HG03039 (cell line): Measurements from ENCODE around the gene GAS2L2.
"Not testable (repeated sequence)": the region's sequence is repeated elsewhere in the genome, so short reads cannot be mapped to it uniquely, and the experiment has no call there.

Experiments used
- ATAC-seq: cut with Tn5 transposase; IDR thresholded peaks from one replicate; pipeline ENCODE4 v1.9.1; 2021; ENCODE audit warnings: mild to moderate bottlenecking, moderate library complexity; ENCODE audit not compliant: unreplicated experiment

Gene GAS2L2

DNA sequence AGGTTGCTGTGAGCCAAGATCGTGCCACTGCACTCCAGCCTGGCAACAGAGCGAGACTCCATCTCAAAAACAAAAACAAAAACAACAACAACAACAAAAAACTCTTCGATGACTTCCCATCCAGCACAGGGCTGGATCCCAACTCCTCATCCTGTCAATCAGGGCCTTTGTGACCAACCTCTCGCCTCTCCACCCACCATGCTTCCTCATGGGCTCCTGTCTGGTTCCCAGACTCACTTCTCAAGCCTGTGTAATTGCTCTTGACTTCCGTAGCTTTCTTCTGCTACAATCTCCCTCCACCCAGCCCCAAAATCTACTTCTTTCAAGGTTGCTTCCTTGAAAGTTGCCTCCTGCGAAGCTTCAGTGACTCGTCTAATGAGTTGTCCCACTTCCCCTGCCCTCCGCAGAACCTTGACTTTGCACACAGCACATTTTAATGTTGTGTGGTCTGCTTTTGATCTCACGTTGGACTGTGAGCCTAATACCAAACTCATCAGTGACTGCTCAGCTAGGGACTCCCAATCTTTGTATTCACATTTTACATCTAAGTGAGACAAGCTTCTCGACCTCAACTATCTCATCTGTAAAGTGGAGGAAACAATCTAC lies 22.5 kb downstream of the GAS2L2 start:
- ATAC-seq = no peak

DNA sequence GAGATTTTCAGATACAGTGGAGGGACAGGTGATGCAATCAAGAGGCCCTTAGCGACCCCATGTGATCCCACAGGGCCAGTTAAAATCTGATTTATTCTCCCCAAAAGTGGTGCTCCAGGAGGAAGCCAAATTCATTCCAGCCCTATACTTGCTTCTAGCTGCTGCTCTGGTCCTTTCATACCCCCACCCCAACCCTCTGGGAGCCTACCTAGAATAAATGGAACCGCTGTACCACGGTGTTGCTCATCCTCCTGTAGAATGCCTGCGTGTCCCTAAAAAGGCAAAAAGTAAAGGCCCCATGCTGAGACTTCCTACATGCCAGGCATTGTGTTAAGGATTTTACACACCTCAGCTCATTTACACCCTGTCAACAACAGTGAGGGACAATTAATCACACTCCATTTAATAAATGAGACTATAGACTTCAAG lies 23.6 kb downstream of the GAS2L2 start:
- ATAC-seq = no peak

DNA sequence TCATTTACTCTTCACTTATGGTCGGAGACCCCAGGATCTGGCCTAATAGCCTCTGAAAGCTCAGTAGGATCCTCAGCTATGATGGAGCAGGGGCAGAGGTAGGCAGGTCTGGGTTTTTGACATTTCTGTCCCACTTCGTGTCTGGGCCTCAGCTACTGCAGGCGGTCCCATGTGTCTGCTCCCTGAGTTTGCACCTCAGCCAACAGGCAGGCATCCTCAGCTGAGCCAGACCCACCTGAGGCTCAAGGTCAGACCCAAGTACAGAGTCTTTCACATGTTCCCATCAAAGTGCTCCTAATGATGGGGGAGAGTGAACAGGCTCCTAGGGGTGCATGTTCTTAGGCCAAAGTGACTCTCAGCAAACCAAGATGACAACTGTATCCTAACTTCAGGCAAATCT lies 24.5 kb downstream of the GAS2L2 start:
- ATAC-seq = no peak

DNA sequence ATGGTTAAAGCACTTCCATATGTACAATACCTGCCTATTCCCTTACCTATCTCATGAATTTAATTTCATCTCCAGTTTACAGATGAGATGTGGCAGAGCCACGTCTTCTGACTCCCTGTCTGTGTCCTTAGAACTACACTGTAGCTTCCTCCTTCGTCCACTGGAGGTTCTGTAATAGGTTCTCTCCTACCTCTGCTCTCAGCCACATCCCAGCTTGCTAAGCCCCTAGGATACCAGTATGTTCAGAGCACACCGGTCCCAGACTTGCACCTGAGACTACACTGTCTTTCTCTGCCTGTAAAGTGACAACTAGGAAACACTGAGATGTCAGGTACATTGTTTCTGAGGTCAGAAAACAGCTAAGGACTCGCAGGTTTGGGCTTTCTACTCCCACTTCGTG lies 25.4 kb downstream of the GAS2L2 start:
- ATAC-seq = no peak

DNA sequence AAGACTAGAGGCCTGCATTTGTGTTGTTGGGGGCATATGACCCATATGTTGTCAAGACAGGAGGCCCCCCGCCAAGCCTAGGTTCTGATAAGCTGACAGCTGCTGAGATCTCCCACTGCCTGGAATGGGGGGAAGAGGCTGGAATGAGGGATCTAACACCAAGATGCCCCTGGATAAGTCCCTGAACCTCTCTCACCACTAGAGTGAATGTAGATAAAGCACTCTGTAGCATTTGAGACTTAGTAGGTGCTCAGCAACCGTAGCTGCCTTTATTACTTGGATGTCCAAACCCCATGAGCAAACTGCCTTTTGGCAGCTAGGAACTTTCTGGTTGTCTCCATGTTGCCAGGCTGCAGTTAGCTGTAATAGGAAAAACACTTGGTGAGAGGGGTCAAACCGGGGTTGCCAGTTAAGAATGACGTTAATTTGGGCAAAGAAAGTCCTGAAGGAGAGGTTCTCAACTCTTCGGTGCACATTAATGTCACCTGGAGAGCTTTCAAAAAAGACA lies 26.0 kb downstream of the GAS2L2 start:
- ATAC-seq = no peak

DNA sequence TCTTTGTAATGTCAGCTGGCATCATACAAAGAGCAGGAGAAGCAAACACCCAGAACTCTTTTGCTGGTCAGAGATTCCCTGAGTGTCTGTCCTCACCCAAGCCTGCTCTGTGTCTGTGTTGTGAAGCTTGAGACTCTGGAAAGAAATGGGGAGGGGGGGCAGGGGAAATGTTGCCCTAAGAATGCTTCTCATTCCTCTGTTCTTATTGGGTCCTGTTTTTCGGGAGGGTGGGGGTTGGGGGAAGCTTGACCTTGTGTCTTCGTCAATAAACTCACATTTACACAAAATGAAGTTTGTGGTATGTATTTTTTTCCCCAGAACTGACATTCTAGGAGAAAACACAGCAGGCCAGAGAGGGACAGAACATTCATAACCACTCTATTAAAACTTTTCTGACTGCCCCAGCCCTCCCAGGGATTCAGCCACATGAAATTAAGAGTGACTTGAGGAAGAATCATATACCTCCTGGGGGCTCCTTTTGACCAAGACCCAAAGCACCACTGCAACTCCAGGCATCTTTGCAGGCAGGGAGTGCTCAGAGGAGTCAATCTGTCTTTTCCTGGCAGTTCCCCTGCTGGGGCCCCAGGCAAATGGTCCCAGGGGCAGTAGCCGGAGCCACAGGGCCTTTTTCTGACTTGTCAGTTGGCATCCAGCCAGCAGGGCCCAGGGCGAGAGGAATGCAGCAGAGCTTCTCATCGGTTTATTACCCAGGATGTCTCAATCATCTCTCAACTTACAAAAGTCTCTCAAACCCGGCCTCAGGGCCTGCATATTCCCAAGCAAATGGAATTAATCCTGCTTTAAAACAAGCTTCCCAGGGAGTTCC lies 26.7 kb downstream of the GAS2L2 start:
- ATAC-seq = no peak

DNA sequence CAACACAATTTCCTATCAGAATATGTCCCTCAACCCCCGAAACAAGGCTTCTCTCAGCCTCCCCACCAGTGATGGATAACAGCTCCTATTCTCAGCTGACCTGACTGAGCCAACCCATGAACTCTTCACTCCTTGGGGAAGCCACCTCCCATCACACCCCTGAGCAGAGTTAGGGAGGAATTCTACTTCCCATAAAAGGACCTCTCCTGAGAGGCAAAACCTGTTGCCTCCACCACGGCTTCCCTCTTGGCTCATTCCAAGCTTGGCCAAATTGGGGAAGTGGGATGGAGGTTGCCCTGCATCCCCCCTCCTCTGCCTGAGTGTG lies 27.3 kb downstream of the GAS2L2 start:
- no peak for ATAC-seq

DNA sequence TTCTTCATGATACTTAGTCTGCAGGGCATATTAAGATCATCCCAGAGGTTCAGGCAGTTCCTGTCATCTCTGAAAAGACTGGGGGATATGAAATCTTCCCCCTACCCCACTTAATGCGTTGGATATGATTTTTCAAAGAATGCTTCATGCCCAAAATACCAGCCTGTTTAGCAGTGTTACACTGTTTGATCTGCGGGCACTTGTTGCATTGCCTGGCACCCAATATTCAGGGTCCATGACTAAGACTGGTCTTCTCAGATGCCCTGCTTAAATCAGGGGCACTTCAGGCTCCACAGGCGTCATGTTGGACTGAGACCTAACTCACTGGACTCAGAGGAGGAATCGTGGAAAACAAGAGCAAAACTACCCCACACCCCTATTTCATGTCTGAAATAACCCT lies 28.0 kb downstream of the GAS2L2 start:
- no peak for ATAC-seq

DNA sequence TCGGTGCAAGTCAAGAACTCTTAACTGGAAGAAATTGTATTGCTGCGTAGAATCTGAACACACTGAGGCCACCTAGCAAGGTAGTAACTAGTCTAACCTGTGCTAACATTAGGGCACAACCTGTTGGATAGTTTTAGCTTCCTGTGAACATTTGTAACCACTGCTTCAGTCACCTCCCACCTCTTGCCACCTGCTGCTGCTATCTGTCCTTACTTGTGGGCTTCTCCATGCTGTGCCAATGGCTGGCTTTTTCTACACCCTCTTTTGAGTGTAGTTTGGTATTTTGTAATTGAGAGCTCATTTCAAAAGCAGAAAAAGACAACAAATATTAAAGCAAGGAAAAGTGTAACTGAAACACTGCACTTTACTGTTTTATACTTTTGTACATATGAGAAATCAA lies 29.3 kb downstream of the GAS2L2 start:
- no peak for ATAC-seq

DNA sequence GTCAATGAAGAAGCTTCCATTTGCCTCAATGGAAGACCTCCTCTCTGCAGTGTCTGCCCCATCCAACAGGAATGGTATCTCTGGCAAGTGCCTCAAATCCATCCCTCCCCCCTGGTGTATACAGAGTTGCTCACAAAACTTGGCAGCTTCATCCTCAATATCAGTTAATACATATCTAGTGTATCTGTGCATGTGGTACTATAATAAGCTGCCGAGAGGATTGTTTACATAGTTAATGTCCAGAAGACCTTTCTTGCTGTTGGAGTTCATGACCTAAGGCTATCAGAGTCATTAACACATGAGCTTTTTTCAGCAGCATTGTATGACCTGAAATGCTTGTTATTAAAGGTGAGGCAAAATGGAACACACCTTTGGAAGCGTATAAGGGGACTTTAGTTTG lies 35.6 kb downstream of the GAS2L2 start:
- ATAC-seq = no peak

DNA sequence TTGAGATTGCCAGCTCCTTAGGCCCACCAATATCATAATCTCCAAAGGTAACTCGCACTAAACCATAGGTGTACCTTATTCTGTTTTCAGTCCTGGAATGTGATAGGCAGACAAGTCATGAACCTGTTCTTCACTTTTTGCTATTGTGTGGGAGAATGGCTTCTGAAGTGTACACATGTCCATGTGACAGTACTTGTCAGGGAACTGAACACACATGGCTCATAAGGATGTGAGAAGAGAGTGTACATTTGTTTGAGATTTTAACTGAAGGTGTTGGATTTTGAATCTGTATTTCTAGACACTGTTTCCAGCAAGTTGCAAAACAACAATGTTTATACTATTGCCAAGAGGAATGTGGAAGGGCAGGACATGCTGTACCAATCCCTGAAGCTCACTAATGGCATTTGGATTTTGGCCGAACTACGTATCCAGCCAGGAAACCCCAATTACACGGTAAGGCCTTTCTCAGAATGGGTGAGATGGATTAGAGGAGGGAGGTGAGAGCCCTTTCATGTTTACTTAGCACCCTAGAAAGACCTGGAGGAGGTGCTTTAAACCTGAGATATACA lies 36.1 kb downstream of the GAS2L2 start:
- no peak for ATAC-seq

DNA sequence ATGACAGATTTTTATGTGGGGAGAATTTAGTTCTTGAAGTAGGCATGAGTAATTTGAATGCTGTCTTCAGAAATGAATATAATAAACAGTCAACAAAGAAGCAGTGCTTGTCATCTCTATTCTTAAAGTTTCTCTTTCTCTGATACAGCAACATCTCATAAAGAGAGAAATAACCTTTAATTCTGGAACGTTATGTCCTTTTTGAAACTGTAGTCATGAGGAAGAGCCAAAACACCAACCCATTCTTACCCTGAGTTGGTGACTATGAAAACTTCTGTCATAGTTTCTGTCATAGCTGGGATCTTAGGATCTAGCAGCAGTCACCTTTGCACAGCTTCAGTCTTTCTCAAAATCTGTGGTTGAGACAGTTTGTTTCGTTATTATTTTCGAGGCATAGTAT lies 36.9 kb downstream of the GAS2L2 start:
- ATAC-seq = no peak

DNA sequence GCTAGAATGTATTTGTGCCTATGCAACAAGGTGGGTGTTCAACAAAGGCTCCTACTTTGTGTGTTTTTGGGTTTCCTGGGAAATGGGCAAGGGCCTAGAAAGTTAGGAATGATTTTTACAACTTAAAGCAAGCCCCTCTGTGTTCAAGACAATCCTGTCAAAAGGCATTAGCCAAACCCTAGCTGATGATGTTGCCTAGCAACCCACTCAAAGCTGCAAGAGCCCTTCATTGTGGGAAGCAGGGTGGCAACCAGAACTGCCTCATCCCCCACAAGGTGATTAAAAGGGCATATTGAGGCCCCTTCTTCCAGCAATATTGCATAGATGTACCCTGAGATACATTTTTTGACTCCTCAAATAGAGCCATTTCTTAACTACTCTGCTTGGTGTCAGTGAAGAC lies 37.6 kb downstream of the GAS2L2 start:
- no peak for ATAC-seq

DNA sequence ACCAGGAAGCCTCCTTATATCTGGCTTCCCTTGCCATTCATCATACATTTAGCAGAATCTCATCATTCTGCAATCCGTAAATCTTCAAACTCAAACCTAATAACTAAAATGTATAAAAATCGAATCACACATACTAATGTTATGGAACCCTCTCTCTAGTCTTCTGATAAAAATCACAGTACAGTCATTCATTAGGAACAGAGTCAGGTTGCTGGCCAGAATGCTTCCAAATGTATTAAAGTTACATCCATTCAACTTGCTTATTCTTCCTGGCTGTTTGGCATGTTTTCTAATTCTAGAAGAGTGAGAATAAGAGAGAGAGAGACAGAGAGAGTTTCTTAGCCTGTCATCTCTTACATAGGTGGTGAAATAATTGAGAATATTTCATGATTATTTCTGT lies 38.1 kb downstream of the GAS2L2 start:
- no peak for ATAC-seq

DNA sequence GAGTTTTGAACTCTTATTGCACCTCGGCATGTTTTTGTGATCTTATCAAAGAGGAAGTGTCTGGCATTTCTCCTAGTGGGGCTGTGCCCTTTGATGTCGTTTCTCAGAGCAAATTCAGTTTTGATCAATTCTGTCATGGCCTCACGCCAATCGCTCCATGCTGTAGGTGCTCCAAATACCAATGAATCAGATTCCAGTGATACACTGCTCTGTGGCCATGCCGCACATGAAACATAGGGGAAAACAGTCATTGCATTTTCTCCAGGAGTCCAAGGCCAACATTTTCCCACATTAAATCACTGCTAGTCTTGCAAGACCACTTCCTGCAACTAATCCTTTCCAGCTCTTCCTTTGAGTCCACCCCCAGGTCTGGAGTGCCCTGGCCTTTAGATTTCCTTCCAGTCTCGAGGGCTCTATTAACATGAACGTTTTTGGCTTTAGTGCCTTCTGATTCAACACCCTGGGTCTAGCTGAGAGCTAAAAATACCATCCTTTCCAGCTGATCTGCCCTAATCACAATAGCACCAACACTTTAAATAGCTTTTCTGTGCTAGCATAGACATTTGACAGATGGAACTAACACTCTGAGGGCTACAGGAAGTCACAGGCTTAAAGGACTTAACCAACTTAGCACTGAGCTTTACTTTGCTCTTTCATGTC lies 39.8 kb downstream of the GAS2L2 start:
- ATAC-seq = no peak

DNA sequence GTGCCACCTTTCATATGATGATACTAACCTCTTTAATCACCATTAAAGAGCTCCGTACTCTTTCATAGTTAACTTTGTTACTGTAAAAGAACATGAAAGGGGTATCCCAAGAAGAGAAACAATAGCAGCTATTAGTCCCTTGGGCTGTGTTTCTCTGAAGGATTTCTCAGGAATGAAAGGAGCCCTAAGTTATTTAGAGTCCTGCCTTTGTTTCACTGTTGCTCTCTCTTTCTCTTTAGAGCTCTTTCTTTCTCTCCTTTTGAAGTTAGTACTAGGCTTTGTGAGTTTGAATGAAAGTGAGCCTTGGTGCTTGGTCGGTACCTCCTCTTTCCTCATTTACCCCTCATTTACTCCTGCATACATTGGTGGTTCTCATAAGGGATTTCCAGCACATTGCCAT lies 42.1 kb downstream of the GAS2L2 start:
- no peak for ATAC-seq

DNA sequence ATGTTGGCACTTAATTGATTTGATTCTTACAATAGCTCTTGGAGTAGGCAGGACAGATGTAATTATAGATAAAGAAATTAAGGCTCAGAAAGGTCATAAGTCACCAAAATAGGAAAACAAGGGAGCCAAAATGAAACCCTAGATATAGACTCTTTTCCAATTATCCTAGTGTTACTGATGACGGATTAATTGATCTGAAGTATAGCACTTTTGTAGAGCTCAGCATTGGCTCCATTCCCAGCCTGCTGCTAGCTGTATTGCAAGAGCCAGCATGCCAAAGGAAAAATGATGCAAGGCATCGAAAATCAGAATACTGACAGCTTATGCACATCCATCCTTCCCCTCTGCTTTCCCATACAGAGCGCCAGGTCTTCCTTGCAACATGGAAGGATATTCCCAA lies 43.2 kb downstream of the GAS2L2 start:
- ATAC-seq = no peak

DNA sequence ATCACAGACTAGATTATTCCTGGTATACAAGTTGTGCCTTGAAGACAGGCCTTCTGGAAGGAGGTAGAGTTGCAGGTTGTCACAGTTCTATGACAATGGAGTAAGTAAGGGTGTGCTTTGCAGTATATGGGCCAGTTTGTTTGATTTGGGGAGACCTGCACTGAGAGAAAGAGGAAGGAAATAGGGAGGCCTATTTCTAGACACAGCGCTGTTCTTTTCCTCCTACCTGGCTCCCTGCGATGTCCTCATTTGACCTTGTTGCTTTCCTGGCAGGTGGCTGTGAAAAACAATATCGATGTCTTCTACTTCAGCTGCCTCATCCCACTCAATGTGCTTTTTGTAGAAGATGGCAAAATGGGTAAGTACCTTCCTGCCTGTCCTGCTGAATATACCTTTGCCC lies 44.1 kb downstream of the GAS2L2 start:
- no peak for ATAC-seq

DNA sequence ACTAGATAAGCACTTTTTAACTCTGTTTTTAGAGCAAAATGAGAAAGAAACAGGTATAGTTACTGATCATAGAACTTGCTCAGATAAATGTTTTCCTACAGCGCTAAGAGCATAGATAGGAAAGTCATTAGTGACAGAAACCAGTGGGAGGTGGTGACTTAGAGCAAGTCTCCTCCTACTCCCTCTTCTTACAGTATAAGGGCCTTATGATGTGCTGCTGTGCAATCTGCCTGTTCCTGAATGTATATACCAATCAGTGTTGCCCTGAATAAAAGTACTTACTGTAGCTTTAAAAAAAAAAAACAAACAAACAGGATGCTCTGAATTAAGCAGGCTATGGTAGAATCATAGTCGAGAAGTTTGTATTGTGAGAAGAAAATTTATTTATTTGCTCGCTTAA lies 44.9 kb downstream of the GAS2L2 start:
- no peak for ATAC-seq

DNA sequence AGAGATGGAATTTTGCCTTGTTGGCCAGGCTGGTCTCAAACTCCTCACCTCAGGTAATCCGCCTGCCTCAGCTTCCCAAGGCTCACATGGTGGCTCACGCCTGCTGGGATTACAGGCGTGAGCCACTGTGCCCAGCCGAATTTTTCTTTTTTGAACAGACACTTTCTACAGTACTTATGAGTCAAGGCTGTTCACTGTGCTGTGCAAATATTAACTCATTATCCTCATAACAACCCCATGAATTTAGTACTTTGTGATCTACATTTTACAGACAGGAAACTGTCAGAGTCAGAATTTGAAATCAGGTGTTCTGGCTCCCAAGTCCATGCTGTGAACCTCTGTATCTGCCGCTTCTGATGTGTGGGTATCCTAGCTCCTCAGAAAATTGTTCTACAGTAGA lies 47.3 kb downstream of the GAS2L2 start:
- ATAC-seq = no peak

DNA sequence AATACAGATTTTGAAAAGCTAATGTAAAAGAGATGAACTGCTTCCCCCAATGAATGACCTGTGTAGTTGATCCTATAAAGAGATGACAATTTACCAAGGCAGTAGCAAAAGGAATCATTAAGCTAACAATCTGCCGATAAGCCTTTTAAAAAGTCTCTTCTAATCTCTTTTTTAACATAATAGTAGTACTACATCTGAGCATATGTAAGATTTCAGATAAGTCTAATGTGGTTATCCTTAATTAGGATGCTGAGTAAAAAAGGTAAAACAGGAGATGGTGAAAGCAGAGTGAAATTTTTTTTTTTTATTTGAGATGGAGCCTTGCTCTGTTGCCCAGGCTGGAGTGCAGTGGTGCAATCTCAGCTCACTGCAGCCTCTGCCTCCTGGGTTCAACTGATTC lies 47.8 kb downstream of the GAS2L2 start:
- no peak for ATAC-seq

DNA sequence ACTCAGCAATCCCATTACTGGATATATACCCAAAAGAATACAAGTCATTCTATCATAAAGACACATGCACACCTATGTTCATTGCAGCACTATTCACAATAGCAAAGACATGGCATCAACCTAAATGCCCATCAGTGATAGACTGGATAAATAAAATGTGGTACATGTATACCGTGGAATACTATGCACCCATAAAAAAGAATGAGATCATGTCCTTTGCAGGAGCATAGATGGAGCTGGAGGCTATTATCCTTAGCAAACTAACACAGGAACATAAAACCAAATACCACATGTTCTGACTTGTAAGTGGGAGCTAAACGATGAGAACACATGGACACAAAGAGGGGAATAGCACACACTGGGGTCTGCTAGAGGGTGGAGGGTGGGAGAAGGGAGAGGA lies 49.7 kb downstream of the GAS2L2 start:
- not testable (repeated sequence) for ATAC-seq
